ENCODE data around the gene BSG. TPM values are rescaled to one million over a fixed set of nuclear protein-coding genes. Genes with fewer than 3 reads are reported as not detected.

BSG gene
- polyA plus RNA-seq (ENCODE audit: insufficient read length in 4 of 4), result 100 to 1,000 TPM; 264 to 534 (median 410) TPM

DNA sequence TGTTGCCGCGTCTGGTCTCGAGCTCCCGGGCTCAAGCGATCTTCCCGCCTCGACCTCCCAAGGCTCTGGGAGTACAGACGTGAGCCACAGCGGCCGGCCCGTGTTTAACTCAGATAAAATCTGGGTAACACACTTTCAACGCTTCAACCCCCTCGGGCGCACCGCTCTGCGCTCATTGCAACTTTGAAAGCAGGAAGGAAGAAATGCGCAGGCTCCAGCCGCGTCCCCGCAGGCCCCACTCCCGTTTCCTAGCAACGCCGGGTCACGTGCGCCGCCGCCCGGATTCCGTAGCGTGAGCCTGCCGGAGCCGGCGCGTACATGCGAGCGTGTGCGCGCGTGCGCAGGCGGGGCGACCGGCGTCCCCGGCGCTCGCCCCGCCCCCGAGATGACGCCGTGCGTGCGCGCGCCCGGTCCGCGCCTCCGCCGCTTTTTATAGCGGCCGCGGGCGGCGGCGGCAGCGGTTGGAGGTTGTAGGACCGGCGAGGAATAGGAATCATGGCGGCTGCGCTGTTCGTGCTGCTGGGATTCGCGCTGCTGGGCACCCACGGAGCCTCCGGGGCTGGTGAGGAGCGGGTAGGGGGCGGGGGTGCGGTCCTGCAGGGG, at the start of gene BSG:
Gene BSG, plus strand, starts transcription at position 457 of the 603 bp plus-strand sequence. Its CDS starts 39 bp downstream, at position 496.
- DNase-seq (ENCODE audit: low read depth in 4 of 4, low spot score in 3 of 4), result peak; percentile 89 to 94 (median 93)

DNA sequence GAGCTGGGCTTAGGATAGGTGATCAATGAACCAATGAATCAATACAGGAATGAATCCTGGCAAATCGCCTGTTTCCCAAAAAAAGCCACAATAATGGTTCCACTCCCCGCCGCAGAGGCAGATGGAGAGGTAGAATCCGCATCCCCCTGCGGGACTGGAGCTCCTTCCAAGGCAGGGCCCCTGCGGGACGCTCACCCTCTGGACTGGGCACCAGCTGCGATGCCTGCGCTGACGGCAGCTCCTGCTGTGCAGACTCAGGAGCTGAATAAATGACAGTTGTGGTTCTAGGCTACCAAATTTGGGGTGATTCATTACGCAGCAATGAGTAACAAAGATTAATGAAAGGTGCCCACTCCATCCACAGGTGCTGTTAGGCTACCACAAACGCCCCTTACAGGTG, 49.7 kb upstream of the BSG start:
- DNase-seq (ENCODE audit: low read depth in 4 of 4, low spot score in 3 of 4), result no peak

DNA sequence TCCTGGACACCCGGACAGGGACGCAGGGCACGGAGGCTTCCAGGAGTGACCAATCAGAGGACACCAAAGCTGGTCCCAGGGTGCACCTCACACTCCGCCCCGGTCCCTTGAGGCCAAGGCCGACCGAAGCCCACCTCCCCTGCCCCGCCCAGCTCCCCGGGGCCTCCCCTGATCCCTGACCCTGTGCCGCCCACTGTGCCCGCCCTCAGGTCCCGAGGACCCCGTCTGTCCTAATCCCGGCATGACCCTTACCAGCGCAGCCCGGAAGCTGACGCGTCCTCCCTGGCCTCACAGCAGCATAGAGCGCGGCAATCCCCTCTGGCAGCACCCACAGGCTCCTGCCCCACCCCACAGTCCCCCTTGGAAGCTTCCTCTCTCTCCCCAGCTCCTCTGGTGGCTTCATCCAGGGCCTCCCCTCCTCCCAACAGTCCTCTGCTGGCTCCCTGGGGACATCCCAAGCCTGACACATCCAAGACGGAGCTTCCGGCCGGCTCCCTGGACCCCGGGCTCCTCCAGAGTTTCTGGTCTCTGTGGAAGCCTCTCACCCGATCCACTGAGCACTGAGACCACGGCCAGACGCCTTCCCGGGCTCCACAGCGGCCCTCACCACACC, 48.2 kb upstream of the BSG start:
- no peak for DNase-seq (ENCODE audit: low read depth in 4 of 4, low spot score in 3 of 4)

DNA sequence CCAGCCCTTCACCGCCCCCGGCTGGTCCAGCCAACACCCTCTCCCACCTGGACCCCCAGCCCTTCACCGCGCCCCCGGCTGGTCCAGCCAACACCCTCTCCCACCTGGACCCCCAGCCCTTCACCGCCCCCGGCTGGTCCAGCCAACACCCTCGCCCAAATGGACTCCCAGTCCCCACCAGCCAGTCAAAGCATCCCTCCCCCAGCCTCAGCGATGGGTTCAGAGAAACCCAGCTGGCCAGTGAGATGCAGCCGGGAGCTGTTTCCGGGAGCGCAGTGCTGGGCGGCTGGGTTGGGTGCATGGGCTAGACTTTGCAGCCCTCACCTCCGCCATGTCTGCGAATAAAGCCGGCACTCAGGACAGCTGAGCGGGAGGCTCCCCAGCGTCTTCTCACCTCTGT, 47.4 kb upstream of the BSG start:
- DNase-seq (ENCODE audit: low read depth in 4 of 4, low spot score in 3 of 4), result no peak

DNA sequence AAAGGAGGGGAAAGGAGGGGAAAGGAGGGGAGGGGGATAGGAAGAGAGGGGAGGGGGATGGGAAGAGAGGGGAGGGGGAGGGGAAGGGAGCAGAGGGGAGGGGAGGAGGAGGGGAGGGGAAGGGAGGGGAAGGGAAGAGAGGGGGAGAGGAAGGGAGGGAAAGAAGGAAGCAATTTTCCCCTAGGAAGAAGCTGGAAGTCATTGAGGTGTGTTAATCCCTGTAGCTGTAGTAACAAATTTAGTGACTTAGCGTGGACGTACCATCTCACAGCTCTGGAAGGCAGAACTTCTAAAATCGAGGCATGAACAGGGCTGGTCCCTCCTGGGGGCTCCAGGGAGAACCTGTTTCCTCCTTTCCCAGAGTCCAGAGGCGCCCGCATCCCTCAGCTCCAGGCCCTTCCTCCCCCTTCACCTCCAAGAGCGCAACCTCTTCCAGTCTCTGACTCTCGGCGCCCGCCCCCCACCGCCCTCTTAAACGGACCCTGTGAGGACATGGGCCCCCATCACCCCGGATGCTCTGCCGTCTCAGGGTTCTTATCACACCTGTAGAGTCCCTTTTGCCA, 46.5 kb upstream of the BSG start:
- DNase-seq (ENCODE audit: low read depth in 4 of 4, low spot score in 3 of 4), result no peak

DNA sequence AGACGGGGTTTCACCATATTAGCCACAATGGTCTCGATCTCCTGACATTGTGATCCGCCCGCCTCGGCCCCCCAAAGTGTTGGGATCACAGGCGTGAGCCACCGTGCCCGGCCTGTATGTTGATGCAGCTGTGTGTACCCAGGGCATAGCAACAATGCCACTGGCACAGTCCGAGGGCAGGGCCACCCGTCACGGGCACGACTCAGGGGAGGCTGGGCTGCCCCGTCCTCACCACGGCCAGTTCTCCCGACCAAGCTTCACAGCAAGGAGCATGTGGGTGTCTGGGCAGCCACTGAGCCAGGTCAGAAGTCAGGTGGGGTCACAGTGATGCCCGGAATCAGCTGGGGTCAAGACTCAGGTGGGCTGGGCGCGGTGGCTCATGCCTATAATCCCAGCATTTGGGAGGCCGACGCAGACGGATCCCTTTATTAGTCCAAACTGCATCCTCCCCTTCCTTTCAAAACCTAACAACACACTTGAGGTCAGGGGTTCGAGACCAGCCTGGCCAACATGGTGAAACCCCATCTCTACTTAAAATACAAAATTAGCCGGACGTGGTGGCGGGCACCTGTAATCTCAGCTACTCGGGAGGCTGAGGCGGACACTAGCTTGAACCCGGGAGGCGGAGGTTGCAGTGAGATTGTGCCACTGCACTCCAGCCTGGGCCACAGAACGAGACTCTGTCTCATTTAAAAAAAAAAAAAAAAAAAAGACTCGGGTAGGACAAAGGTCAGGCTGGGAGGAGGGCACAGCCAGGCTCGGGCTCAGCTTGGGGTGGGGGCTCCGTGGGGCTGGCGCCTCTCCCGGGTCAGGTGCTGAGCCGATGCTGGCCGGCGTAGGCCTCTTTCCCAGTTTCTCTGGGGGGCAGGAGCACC, 42.0 kb upstream of the BSG start:
- no peak for DNase-seq (ENCODE audit: low read depth in 4 of 4, low spot score in 3 of 4)

DNA sequence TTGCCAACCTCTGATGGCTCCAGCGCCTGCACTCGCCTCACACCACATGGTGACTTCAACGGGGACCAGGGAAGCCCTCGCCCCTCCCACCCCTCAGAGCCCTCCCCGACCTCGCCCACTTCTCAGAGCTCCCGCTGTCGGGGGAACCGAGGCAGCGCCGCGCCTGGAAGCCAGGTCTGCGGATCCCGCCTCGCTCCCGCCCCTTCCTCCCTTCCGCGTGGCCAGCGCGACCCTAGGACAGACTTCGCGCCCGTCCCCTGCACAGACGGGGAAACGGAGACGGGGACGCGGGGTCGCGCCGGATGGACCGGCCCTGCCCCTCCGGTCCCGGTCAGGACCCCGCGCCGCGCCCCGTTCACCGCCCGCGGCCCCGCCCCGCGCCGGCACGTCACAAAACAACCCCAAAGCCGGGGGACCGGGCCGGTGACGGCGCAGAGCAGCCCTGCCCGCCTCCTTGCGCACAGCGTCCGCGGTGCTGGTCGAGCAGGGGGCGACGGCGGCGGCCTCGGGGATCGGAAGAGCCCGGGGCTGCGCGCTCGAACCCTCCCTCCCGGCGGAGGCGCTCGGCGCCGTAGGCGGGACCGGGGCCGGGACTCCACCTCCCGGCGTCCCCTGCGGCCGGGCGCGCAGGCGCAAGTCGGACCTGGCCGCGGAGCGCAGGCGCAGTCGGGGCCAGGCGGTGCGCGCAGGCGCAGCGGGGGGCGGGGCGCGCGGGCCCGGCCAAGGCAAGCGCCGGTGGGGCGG, 41.2 kb upstream of the BSG start:
- peak in 2 of 4 donors; percentile 73 to 78 for DNase-seq (ENCODE audit: low read depth in 4 of 4, low spot score in 3 of 4)

DNA sequence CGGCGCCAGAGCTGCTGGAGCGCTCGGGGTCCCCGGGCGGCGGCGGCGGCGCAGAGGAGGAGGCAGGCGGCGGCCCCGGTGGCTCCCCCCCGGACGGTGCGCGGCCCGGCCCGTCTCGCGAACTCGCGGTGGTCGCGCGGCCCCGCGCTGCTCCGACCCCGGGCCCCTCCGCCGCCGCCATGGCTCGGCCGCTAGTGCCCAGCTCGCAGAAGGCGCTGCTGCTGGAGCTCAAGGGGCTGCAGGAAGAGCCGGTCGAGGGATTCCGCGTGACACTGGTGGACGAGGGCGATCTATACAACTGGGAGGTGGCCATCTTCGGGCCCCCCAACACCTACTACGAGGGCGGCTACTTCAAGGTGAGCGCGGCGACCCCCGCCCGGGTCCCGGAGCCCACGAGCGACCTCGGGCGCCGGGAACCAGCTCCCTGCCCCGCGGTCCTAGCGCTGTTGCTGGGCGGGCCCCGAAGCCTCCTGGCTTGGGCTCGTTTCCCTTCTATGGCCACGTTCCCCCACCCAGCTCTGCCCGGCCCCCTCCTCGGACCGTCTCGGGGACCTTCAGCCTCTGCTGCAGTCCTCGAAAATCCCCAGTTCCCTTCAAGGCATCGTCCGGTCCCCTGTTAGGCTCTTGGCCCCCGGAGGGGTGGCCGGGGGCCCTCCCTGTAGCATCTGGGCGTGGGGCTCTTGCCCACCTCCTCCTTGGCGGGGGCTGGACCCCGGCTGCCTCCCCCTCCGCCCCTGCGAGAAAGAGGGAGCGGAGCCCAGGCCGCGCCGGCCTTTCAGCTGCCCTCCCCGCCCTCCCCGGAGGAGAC, 40.4 kb upstream of the BSG start, which contains the start of gene CDC34:
Gene CDC34, plus strand, starts transcription at position 8 of the 808 bp plus-strand sequence. Its CDS starts 172 bp downstream, at position 180.
- no peak for DNase-seq (ENCODE audit: low read depth in 4 of 4, low spot score in 3 of 4)

DNA sequence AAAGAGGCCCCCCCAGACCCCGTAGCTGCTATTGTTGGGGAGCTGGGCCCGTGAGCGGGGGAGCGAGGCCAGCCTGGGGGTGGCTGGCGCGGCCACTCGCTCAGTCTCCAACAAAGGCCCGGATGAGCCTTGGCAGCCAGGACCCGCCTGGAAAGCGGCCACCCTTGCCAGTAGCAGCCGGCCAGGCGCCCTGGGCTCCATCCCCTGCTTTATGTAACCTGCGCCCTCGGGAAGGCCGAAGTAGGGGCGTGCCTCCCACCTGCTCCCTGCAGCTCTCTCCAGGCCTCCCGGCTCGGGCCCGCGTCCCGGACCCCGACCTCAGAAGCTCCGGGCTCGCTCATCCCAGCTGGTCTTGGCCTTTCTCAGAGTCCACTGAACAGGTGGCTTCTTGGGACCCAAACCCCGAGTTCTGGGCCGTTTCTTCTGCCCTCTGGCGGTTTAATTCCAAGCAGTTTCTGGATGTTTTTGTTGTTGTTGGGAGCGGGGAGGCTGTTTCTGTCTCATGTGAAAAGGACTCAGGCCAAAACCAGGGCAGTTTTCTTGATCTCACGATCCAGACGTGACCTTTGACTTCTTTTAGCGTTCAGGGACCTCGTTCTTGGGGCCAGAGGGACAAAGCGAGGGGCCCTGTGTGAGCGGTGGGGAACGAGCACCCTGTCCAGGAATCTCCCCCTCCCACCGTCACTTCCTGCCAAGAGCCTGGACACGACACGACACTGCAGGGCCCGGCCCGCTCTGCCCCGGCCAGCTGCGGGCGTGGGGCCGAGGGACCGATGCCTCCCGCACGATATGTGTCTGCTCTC, 39.6 kb upstream of the BSG start:
- DNase-seq (ENCODE audit: low read depth in 4 of 4, low spot score in 3 of 4), result peak in 1 of 4 donors; percentile 53

DNA sequence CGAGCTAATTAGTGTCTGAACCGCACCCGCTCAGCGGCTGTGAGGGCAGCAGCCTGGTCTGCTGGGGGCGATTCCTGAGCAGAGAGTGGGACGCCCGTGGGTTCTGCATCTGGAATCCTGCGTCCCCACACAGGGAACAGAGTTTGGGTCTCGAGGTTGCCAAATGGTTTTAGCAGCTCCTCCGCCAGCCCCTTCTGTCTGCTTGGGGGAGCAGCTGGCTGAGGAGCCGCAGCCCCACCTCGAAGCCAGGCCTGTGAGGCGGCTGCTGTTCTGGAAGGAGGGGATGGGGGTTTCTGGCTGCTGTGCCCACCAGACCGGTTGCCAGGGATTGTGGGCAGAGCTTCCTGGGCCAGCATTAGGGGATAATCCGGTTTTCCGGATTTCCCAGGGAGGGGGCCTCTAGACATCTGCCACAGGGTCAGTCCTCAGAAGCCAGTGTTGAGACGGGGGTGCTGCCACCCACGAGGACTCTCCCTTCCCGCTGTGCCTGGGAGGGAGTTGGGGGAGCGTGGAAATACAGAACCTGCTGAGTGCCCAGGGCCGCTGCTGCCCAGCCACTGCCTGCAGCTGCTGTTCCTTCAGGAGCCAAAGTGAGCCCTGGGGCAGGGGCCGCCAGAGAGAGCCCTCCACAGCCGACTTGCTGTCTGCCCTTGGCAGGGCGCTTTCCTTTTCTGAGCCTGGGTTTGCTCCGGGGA, 38.9 kb upstream of the BSG start:
- DNase-seq (ENCODE audit: low read depth in 4 of 4, low spot score in 3 of 4), result no peak

DNA sequence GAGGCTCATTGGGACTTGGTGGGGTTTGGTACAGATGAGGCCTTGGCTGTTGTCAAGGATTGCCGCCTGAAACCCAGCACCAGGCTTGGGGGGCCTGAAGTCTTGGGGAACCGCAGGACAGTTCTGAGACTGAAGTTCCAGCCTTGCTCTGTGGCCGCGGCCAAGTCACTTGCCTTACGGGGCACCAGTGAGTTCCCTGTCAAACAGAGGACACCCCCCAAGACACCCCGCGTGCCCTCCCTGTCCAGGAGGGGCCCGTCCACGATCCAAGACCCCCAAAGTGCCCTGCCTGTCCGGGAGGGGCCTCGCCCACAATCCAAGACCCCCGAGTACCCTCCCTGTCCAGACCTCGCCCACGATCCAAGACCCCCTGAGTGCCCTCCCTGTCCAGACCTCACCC, 38.3 kb upstream of the BSG start:
- DNase-seq (ENCODE audit: low read depth in 4 of 4, low spot score in 3 of 4), result no peak

DNA sequence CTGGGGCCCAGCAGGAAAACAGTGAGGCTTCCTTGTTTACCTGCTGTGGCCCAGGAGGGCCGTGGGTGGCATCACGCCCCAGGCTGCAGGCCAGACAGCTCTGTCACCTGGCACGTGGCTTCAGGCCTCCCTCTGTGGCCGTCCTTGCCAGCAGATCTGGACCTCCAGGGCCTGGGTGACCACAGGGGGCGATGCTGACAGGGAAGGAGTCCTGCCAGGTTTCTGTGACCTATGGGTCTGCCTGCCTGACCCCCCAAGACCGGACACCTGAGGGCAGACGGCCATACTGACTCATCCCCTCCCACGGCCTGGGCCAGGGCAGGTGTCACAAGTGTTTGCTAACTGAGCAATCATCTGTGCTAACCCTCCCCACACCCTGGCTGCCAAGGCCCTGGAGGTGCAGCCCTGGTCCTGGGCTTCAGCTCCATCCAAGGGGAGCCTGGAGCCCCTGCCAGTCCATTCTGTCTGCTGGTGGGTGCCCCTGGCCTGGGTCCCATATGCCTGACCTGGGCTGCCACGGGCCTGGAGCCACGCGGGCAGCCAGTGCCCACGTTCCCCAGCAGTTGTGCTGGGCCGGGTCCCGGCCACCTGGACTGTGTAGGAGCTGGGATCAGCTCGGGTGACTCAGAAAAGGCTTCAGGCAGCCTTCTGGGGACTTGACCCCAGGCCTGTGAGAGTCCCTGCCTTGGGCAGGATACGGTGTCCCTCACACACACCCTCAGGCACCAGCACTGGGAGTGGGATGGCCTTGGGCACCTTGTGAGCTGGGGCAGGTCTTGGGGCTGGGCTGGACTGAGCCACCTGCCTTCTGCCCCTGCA, 37.2 kb upstream of the BSG start:
- DNase-seq (ENCODE audit: low read depth in 4 of 4, low spot score in 3 of 4), result no peak

DNA sequence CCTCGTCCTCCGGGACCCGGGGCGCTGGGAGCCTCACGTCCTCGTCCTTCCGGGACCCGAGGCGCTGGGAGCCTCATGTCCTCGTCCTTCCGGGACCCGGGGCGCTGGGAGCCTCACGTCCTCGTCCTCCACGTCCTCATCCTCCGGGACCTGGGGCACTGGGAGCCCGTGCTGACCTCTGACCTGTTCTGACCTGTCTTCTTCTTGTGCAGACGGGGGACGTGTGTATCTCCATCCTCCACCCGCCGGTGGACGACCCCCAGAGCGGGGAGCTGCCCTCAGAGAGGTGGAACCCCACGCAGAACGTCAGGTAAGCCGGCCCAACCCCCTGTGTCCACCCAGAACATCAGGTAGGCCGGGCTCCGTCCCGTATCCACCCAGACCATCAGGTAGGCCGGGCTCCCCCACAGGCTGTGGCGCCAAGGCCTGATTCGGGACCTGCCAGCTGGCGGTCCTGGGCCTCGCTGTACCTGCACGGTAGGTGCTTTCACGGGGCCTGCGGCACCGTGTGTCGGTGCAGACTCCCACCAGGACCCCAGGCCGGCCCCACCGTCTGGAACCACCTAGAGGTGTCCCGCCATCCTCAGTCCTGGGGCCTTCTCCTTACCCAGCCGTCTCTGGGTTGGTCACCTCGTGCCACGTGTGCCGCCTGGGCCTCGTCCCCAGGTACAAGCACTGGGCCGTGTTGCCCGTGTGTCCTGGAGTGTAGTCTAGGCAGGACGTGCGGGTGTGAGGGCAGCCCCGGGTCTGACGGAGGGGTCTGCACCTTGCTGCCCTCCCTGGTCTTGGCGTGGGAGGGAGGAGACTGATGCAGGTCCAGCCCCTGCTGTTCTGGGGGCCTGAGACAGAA, 36.1 kb upstream of the BSG start:
- DNase-seq (ENCODE audit: low read depth in 4 of 4, low spot score in 3 of 4), result no peak

DNA sequence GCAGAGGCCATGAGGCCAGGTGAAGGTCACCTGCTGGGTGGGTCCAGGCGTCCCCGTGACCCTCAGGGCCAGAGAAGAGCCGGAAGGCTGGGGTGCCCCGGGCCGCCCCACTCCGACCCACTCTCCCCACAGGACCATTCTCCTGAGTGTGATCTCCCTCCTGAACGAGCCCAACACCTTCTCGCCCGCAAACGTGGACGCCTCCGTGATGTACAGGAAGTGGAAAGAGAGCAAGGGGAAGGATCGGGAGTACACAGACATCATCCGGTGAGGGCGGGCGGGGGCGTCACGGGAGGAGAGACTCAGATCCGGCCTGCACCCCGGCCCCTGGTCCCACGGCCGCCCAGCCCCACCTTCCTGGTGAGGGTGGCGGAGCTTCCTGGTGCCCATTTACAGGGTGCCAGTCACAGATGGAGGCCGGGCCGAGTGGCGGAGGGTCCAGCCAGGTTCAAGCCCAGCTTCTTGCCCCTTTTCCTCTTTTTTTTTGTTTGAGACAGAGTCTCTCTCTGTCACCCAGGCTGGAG, 35.5 kb upstream of the BSG start:
- no peak for DNase-seq (ENCODE audit: low read depth in 4 of 4, low spot score in 3 of 4)

DNA sequence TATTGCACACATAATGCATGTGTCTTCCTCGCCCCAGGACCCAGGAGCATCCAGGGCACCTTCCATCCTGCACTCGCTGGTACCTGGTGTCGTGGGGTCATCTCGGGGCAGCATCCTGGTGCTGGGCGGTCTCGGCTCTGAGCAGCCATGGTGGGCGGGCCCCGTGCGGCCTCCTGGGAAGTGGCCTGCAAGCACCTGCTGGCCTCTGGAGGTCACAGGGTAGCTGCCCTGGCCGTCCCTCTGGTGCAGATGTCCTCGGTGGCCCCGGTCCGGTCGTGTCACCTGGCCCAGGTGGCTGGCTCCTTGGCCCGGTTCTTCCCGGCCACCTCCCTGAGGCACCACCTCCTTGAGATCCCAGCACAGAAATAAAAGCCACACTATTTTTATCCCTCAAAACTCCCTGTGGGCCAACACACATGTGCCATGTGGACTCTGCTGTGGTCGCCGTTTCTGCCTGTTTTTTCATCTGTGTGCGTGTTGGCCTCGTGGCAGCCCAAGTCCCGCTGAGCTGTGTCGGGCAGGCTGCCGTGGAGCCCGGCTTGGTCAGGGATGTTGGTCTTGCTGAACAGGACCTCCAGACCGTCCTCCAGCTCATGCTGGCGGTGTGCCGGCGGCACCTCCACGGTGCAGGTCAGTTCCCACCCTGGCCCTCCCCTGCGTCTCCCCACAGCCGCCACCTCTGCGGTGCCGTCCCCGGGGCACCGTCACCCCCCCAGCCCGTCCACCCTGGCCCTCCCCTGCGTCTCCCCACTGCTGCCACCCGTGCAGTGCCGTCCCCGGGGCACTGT, 33.6 kb upstream of the BSG start:
- no peak for DNase-seq (ENCODE audit: low read depth in 4 of 4, low spot score in 3 of 4)
